Esophagus (tissue), 2 donors: ENCODE measurements around the gene RAG1. TPM values are rescaled to one million over a fixed set of nuclear protein-coding genes. Genes with fewer than 3 reads are reported as not detected.

Experiments used
- H3K27ac ChIP-seq, 2 donors: one replicate each; pipeline ENCODE4 v1.5.1; 2013; ENCODE audit warnings: low read depth in 2 of 2, mild to moderate bottlenecking in 2 of 2, inconsistent platforms in 1 of 2, low read length in 1 of 2, moderate library complexity in 1 of 2
- H3K27me3 ChIP-seq, 2 donors: one replicate each; pipeline ENCODE4 v1.6.1; 2013; ENCODE audit warnings: low read length in 2 of 2, control low read depth in 1 of 2, mild to moderate bottlenecking in 1 of 2; ENCODE audit not compliant: insufficient read depth in 2 of 2, control insufficient read depth in 1 of 2
- H3K36me3 ChIP-seq, 2 donors: one replicate each; pipeline ENCODE4 v1.6.1; 2013; ENCODE audit warnings: low read length in 1 of 2; ENCODE audit not compliant: control insufficient read depth in 2 of 2, insufficient read depth in 2 of 2
- H3K4me1 ChIP-seq, 2 donors: one replicate each; pipeline ENCODE4 v1.6.1; 2013; ENCODE audit warnings: low read length in 1 of 2; ENCODE audit not compliant: control insufficient read depth in 2 of 2, insufficient read depth in 2 of 2
- H3K4me3 ChIP-seq, 2 donors: one replicate each; pipeline ENCODE4 v1.5.1; 2013; ENCODE audit warnings: low read length in 2 of 2, mild to moderate bottlenecking in 2 of 2, low read depth in 1 of 2, moderate library complexity in 1 of 2
- H3K9me3 ChIP-seq, 2 donors: one replicate each; pipeline ENCODE4 v1.6.1; 2013; ENCODE audit warnings: mild to moderate bottlenecking in 2 of 2, low read depth in 1 of 2, low read length in 1 of 2, moderate library complexity in 1 of 2; ENCODE audit not compliant: control insufficient read depth in 2 of 2, insufficient read depth in 1 of 2
- WGBS, 2 donors: extraction: QIAGEN DNeasy Blood & Tissue Kit; methylation state at CpG; one replicate each; pipeline ENCODE4 v1.1.7; 2013; 5-methylcytosine and 5-hydroxymethylcytosine counted together
- polyA plus RNA-seq, 2 donors: library from polyadenylated mRNA; stranded (reverse); fragments of 200-250 nt; gene quantifications; one replicate each; pipeline ENCODE4 v1.2.3, GENCODE V29; 2013
- donor health status: healthy with polysubstance abuse.
- donor health status: Bipolar disorder and iron deficiency.

Gene RAG1
- polyA plus RNA-seq, 2 donors = 0.18 to 0.29 TPM

DNA sequence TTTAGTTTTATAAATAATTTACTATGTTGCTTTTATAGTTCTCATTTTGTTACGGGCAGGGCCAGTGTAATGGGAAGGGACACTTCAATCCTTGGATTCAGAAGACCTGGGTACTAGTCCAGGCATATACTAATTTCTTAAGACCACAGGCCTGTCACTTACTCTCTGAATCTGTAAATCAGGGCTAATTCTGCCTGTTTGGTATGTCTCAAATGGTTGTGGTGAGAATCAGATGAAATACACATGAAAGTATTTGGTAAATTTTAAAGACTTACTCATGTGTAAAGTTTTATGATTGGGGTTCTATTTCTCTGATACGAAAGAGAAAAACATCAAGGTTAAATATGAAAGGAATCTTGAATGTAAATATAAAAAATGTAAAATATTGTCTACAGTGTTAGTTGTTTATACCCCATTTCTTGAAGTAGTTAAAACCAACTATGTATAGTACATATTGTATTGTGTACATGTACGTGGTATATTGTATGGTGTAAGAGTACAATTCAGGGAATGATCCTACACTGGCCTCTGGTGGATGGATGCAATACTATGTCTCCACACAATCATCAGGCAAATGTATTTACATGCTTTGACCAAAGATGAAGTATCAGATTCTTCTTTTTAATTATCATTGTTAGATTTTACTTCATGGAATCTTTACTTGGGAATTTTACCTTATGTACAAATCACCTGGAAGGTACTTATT is 54.8 kb downstream of the RAG1 start:
- no peaks in the 10 kb centered on the region for H3K9me3 ChIP-seq
- WGBS, 2 donors = 76 to 80% methylated on average over 3 of the region's 3 CpGs
- no peaks in the 10 kb centered on the region for H3K27me3 ChIP-seq
- no peaks in the 10 kb centered on the region for H3K4me1 ChIP-seq
- no peak overlapping the region for H3K4me3 ChIP-seq
- H3K36me3 ChIP-seq = no peaks in the 10 kb centered on the region
- H3K27ac ChIP-seq = no peak overlapping the region

DNA sequence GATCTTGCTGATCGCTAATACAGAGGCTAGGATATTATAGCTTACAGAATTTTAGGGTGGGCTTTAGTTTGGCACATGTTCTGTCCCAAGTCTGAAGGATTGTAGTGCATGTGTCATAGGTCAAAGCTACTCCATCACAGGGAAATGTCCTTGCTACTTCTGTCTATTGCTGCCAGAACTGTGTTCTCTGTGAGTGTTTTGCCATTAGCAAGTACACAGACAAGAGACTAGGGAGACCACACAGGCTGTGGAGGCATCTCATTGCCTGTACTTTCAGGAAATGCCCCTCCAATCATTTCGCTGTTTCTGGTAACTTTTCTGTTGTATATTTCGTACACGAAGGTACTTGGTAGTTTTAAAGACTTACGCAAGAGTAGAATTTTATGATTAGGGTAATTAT is 55.7 kb downstream of the RAG1 start:
- no peaks in the 10 kb centered on the region for H3K36me3 ChIP-seq
- H3K4me3 ChIP-seq = no peak overlapping the region
- H3K27ac ChIP-seq = no peak overlapping the region
- H3K9me3 ChIP-seq = no peaks in the 10 kb centered on the region
- no peaks in the 10 kb centered on the region for H3K4me1 ChIP-seq
- no peaks in the 10 kb centered on the region for H3K27me3 ChIP-seq
- 87 to 92% methylated on average over 5 of the region's 5 CpGs for WGBS, 2 donors

DNA sequence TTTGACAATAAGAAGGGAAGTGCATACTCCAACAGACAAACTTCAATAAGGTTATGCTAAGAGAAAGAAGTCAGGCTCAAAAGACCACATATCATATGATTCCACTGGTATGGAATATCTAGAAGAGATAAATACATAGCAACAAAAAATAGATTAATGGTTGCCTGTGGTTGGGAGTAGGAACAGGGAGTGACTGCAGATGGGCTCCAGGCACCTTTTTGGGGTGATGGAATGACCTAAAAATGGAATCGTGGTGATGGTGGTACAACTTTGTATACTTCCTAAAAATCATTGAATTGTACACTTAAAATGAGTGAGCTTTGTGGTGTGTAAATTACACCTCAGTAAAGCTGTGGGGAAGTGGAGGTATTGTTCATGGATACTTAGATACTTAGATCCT is 59.2 kb downstream of the RAG1 start:
- H3K36me3 ChIP-seq = no peaks in the 10 kb centered on the region
- H3K27me3 ChIP-seq = no peaks in the 10 kb centered on the region
- H3K27ac ChIP-seq = no peak overlapping the region
- H3K4me1 ChIP-seq = no peaks in the 10 kb centered on the region
- no peak overlapping the region for H3K4me3 ChIP-seq
- WGBS, 2 donors = 87 to 91% methylated on average over 1 of the region's 1 CpG
- no peaks in the 10 kb centered on the region for H3K9me3 ChIP-seq

DNA sequence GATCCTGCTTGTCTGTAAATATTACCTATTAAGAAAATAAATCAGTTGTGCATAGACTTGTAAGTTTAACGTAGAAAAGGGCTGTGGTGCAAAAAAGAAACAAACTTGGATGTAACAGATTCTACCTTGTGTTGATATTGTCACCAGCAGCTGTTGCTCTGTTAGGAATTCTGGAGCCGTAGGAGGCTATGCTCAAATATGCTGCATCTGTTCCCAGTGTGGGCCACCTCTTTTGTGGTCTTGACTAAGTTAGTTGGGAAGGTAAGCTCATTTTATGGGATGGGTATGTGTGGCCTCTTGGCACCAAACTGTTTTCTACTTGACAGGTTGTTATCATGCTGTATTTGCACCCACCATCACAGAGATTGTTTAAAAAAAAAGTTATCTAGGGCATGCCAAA is 59.7 kb downstream of the RAG1 start:
- no peaks in the 10 kb centered on the region for H3K36me3 ChIP-seq
- WGBS, 2 donors = 88 to 89% methylated on average over 2 of the region's 2 CpGs
- no peak overlapping the region for H3K27ac ChIP-seq
- no peaks in the 10 kb centered on the region for H3K9me3 ChIP-seq
- no peaks in the 10 kb centered on the region for H3K27me3 ChIP-seq
- no peak overlapping the region for H3K4me3 ChIP-seq
- H3K4me1 ChIP-seq = no peaks in the 10 kb centered on the region

DNA sequence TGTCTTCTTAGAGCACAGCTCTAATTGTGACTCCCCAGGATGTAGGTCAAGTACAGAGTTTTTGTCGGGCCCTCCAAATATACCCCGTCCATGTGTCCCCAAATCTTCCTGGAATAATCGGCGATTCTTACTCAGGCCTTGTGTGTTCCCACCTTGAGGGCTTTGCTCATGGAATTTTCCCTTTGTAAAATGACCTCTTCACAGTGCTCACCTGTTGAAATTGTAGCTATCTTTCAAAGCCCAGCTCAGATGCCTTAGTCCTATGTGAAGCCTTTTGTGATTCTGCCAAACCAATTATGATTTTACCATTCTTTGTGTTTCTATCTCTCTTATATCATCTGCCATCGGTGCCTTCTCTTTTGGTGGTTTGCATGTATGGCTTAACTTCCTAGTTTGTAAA is 60.3 kb downstream of the RAG1 start:
- Histone ChIP-seq H3K4me1 (no peaks in the 10 kb centered on the region), H3K36me3 (no peaks in the 10 kb centered on the region), H3K27me3 (no peaks in the 10 kb centered on the region), H3K4me3 (no peak overlapping the region), H3K9me3 (no peaks in the 10 kb centered on the region), H3K27ac (no peak overlapping the region)
- WGBS, 2 donors = 90 to 94% methylated on average over 5 of the region's 5 CpGs

DNA sequence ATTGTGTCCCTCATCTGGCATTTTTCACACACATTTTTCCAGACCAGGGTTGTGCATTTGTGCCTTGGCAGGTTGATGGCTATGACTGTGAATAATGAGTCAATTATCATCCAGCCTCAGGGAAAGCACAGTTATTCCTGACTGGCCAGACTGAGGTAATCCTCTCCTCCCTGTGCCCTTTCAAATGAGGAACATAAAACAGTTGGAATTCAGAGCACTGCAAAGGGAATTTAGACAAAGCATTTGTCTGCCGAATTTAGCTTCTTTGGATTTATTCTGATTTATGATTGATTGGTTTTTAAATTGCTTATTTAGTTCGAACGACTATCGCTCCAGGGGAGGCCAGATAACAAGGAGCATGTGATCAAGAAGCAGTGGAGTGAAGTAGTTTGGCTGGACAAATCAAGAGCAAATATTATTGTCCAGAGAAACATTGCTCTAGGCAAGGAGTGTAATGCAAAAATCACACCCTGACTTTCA is 61.0 kb downstream of the RAG1 start:
- Histone ChIP-seq H3K4me3 (no peak overlapping the region), H3K4me1 (no peaks in the 10 kb centered on the region), H3K27ac (no peak overlapping the region), H3K36me3 (no peaks in the 10 kb centered on the region), H3K9me3 (no peaks in the 10 kb centered on the region), H3K27me3 (no peaks in the 10 kb centered on the region)
- WGBS, 2 donors = 47 to 51% methylated on average over 4 of the region's 4 CpGs

Other genes with a start within 250 kb of the RAG1 start
- gene TRAF6, start 57.7 kb upstream of the RAG1 start, polyA plus RNA-seq = 1 to 10 TPM; 1.9 to 3.7 TPM
- 10 to 100 TPM; 10.6 to 11.9 TPM for gene IFTAP, start 26.5 kb downstream of the RAG1 start, polyA plus RNA-seq
- gene RAG2, start 30.2 kb downstream of the RAG1 start, polyA plus RNA-seq = not detected